ENCODE results near the gene MEX3B.
A peak's percentile ranks its signal among the peaks of the same experiment; 100 is the strongest.
"Not testable (repeated sequence)": the region's sequence is repeated elsewhere in the genome, so short reads cannot be mapped to it uniquely, and the experiment has no call there.

MEX3B gene

GRCh38 chr15:82047453-82048400 lies 1.9 kb upstream of the MEX3B start:
- DNase-seq, result no peak

- peak; percentile 77 to 97 for DNase-seq
Measured at GRCh38 chr15:82046666-82047452, 1.0 kb upstream of the MEX3B start.

GRCh38 chr15:82045179-82045891 lies 483 bp downstream of the MEX3B start:
- DNase-seq, result peak in 1 of 2 experiments; percentile 76

GRCh38 chr15:82044373-82045178 lies 1.2 kb downstream of the MEX3B start:
- DNase-seq, result peak; percentile 63 to 75

GRCh38 chr15:82043796-82044372 lies 1.9 kb downstream of the MEX3B start:
- DNase-seq, result peak in 1 of 2 experiments; percentile 73

- peak; percentile 17 to 80 for DNase-seq
Measured at GRCh38 chr15:82043130-82043673, 2.6 kb downstream of the MEX3B start.

- DNase-seq, result peak; percentile 39 to 70
Measured at GRCh38 chr15:82040862-82041261, 5.0 kb downstream of the MEX3B start.

- no peak for DNase-seq
Measured at GRCh38 chr15:82040390-82040789, 5.4 kb downstream of the MEX3B start.

GRCh38 chr15:82039871-82040270 lies 5.9 kb downstream of the MEX3B start:
- DNase-seq, result no peak

- DNase-seq, result no peak
Measured at GRCh38 chr15:82036461-82036860, 9.4 kb downstream of the MEX3B start.

GRCh38 chr15:82031871-82032270 lies 13.9 kb downstream of the MEX3B start:
- DNase-seq, result no peak

GRCh38 chr15:82030176-82030575 lies 15.6 kb downstream of the MEX3B start:
- no peak for DNase-seq

- not testable (repeated sequence) for DNase-seq
Measured at GRCh38 chr15:82028163-82028562, 17.7 kb downstream of the MEX3B start.

GRCh38 chr15:82021992-82022391 lies 23.8 kb downstream of the MEX3B start:
- peak; percentile 55 to 58 for DNase-seq

GRCh38 chr15:82020625-82021394 lies 25.0 kb downstream of the MEX3B start:
- no peak for DNase-seq

- DNase-seq, result no peak
Measured at GRCh38 chr15:82018201-82018600, 27.6 kb downstream of the MEX3B start.

GRCh38 chr15:82017656-82018055 lies 28.2 kb downstream of the MEX3B start:
- no peak for DNase-seq

- no peak for DNase-seq
Measured at GRCh38 chr15:82014989-82015388, 30.8 kb downstream of the MEX3B start.

- DNase-seq, result no peak
Measured at GRCh38 chr15:82012908-82013307, 32.9 kb downstream of the MEX3B start.

- no peak for DNase-seq
Measured at GRCh38 chr15:82005239-82005638, 40.6 kb downstream of the MEX3B start.

- no peak for DNase-seq
Measured at GRCh38 chr15:82003916-82004315, 41.9 kb downstream of the MEX3B start.

All from NCI-H526 (cell line).